ENCODE data around the gene FZD10. TPM values are rescaled to one million over a fixed set of nuclear protein-coding genes. Genes with fewer than 3 reads are reported as not detected.

The FZD10 gene
- polyA plus RNA-seq, 3 donors: not detected

DNA sequence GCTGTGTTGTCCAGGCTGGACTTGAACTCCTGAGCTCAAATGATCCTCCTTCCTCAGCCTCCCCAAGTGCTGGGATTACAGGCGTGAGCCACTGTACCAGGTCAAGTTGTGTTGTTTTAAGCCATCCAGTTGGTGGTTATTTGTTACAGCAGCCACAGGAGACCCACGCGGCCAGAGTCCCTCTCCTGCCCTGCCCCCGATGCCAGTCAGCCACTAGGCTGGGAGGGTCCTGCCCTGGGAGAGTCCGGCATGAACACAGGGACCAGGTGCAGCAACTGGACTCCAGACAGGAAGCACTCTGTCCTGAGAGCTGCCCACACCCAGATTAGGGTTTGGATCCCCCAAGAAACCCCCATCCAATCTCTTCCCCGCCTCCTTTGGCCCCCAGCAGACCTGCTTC lies 44.1 kb upstream of the FZD10 start:
- Mint-ChIP-seq H3K9me3 (peaks cover 0 to 5% (median 0%) of the 10 kb centered on the region in 7 donors), H3K4me3 (no peak overlapping the region), H3K4me1 (no peaks in the 10 kb centered on the region), H3K27ac (no peak overlapping the region), H3K36me3 (no peaks in the 10 kb centered on the region), H3K27me3 (ENCODE audit: low read depth in 3 of 3) (peaks cover 1 to 8% (median 8%) of the 10 kb centered on the region in 3 donors)
- Histone ChIP-seq H3K79me2 (ENCODE audit: insufficient read depth, low read length) (no peaks in the 10 kb centered on the region), H3K4me1 (ENCODE audit: control insufficient read depth in 1 of 2, insufficient read depth in 2 of 2, low read length in 2 of 2) (no peaks in the 10 kb centered on the region), H3K9ac (ENCODE audit: insufficient read depth, low read length, poor library complexity, severe bottlenecking) (no peak overlapping the region), H3K4me3 (replicated peaks in 1 of 3; ENCODE audit: low read depth in 2 of 3, low read length in 3 of 3) (no peak overlapping the region), H3K36me3 (replicated peaks in 1 of 2; ENCODE audit: control insufficient read depth in 1 of 2, insufficient read depth in 2 of 2, low read length in 2 of 2) (no peaks in the 10 kb centered on the region), H3K27ac (ENCODE audit: low read depth in 1 of 2, low read length in 2 of 2) (no peak overlapping the region), H4K20me1 (ENCODE audit: insufficient read depth, low read length) (no peaks in the 10 kb centered on the region), H3K4me2 (replicated peaks; ENCODE audit: extremely low read depth, low read length, poor library complexity, severe bottlenecking) (no peak overlapping the region), H3K9me3 (replicated peaks in 1 of 2; ENCODE audit: control insufficient read depth in 1 of 2, insufficient read depth in 1 of 2, low read length in 2 of 2) (no peaks in the 10 kb centered on the region), H3K27me3 (ENCODE audit: control insufficient read depth in 2 of 2, insufficient read depth in 2 of 2, low read length in 2 of 2) (no peaks in the 10 kb centered on the region), H2AFZ (ENCODE audit: insufficient read depth, low read depth, low read length, poor library complexity, severe bottlenecking) (no peak overlapping the region)
- TF ChIP-seq, protein P1, sequence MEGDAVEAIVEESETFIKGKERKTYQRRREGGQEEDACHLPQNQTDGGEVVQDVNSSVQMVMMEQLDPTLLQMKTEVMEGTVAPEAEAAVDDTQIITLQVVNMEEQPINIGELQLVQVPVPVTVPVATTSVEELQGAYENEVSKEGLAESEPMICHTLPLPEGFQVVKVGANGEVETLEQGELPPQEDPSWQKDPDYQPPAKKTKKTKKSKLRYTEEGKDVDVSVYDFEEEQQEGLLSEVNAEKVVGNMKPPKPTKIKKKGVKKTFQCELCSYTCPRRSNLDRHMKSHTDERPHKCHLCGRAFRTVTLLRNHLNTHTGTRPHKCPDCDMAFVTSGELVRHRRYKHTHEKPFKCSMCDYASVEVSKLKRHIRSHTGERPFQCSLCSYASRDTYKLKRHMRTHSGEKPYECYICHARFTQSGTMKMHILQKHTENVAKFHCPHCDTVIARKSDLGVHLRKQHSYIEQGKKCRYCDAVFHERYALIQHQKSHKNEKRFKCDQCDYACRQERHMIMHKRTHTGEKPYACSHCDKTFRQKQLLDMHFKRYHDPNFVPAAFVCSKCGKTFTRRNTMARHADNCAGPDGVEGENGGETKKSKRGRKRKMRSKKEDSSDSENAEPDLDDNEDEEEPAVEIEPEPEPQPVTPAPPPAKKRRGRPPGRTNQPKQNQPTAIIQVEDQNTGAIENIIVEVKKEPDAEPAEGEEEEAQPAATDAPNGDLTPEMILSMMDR (IDR thresholded peaks at IDR 0.05): no peak
- whole genome bisulfite sequencing (ENCODE audit: insufficient coverage): 90% methylated on average over 6 of the region's 6 CpGs
- intact Hi-C loops (cut with micrococcal nuclease): no loop called here
- DNase-seq: no peak

- Histone ChIP-seq H3K4me1 (ENCODE audit: control insufficient read depth in 1 of 2, insufficient read depth in 2 of 2, low read length in 2 of 2) (no peaks in the 10 kb centered on the region), H3K4me2 (replicated peaks; ENCODE audit: extremely low read depth, low read length, poor library complexity, severe bottlenecking) (no peak overlapping the region), H2AFZ (ENCODE audit: insufficient read depth, low read depth, low read length, poor library complexity, severe bottlenecking) (no peak overlapping the region), H3K9ac (ENCODE audit: insufficient read depth, low read length, poor library complexity, severe bottlenecking) (no peak overlapping the region), H4K20me1 (ENCODE audit: insufficient read depth, low read length) (no peaks in the 10 kb centered on the region), H3K79me2 (ENCODE audit: insufficient read depth, low read length) (no peaks in the 10 kb centered on the region), H3K9me3 (replicated peaks in 1 of 2; ENCODE audit: control insufficient read depth in 1 of 2, insufficient read depth in 1 of 2, low read length in 2 of 2) (no peaks in the 10 kb centered on the region), H3K4me3 (replicated peaks in 1 of 3; ENCODE audit: low read depth in 2 of 3, low read length in 3 of 3) (no peak overlapping the region), H3K27me3 (ENCODE audit: control insufficient read depth in 2 of 2, insufficient read depth in 2 of 2, low read length in 2 of 2) (no peaks in the 10 kb centered on the region), H3K36me3 (replicated peaks in 1 of 2; ENCODE audit: control insufficient read depth in 1 of 2, insufficient read depth in 2 of 2, low read length in 2 of 2) (no peaks in the 10 kb centered on the region), H3K27ac (ENCODE audit: low read depth in 1 of 2, low read length in 2 of 2) (no peak overlapping the region)
- peaks cover 0 to 5% (median 0%) of the 10 kb centered on the region in 7 donors for H3K9me3 Mint-ChIP-seq
- WGBS (ENCODE audit: insufficient coverage): 83% methylated on average over 10 of the region's 27 CpGs
- H3K36me3 Mint-ChIP-seq: no peaks in the 10 kb centered on the region
- DNase-seq: no peak
- no peaks in the 10 kb centered on the region for H3K4me1 Mint-ChIP-seq
- intact Hi-C loops (cut with micrococcal nuclease): no loop called here
- H3K27me3 Mint-ChIP-seq (ENCODE audit: low read depth in 3 of 3): peaks cover 1 to 8% (median 8%) of the 10 kb centered on the region in 3 donors
- no peak overlapping the region for H3K27ac Mint-ChIP-seq
- no peak overlapping the region for H3K4me3 Mint-ChIP-seq
- TF ChIP-seq, protein P1 (IDR thresholded peaks at IDR 0.05): no peak
These were observed 42.9 kb upstream of the FZD10 start for GRCh38 chr12:130119241-130119861.
